Heart left ventricle (tissue), 16 donors: ENCODE results near the gene TNFRSF11A. TPM values are rescaled to one million over a fixed set of nuclear protein-coding genes. Genes with fewer than 3 reads are reported as not detected.

Experiments
- ATAC-seq, 4 donors: fragments of 200-7000 bp; cut with Tn5 transposase; one replicate each; pipeline ENCODE4 v1.9.1; 2020 to 2022; ENCODE audit warnings: moderate library complexity in 4 of 4, mild to moderate bottlenecking in 3 of 4, moderate number of reproducible peaks in 1 of 4
- DNase-seq, 5 donors: peaks; one replicate each; pipeline ENCODE4 v3.0.0-alpha.2; 2020
- H3K27ac ChIP-seq, 12 donors: fragments of 200-600 bp; sonication (generic) in 4 of 12; one replicate each; pipeline versions ENCODE4 v1.5.0 to v1.8.0; 2016 to 2022; ENCODE audit warnings: mild to moderate bottlenecking in 2 of 12
- H3K27me3 ChIP-seq, 9 donors: fragments of 200-600 bp; sonication (generic) in 2 of 9; one replicate each; pipeline versions ENCODE4 v1.5.1 to v1.8.0; 2016 to 2022; ENCODE audit warnings: mild to moderate bottlenecking in 3 of 9
- H3K36me3 ChIP-seq, 9 donors: fragments of 200-600 bp; sonication (generic) in 2 of 9; one replicate each; pipeline versions ENCODE4 v1.5.0 to v1.8.0; 2018 to 2022; ENCODE audit warnings: mild to moderate bottlenecking in 2 of 9
- H3K4me1 ChIP-seq, 12 donors: fragments of 200-600 bp; sonication (generic) in 4 of 12; one replicate each; pipeline versions ENCODE4 v1.5.0 to v1.8.0; 2016 to 2022; ENCODE audit warnings: mild to moderate bottlenecking in 3 of 12
- H3K4me3 ChIP-seq, 12 donors: fragments of 200-600 bp; sonication (generic) in 4 of 12; one replicate each; pipeline versions ENCODE4 v1.5.0 to v1.8.0; 2017 to 2022; ENCODE audit warnings: mild to moderate bottlenecking in 9 of 12, moderate library complexity in 4 of 12
- H3K9me3 ChIP-seq, 12 donors: fragments of 200-600 bp; sonication (generic) in 4 of 12; one replicate each; pipeline versions ENCODE4 v1.5.0 to v1.8.0; 2016 to 2022; ENCODE audit warnings: mild to moderate bottlenecking in 1 of 12
- POLR2A ChIP-seq, 2 donors: fragments of 450-650 bp; IDR thresholded peaks; one replicate each; pipeline ENCODE4 v1.6.1; 2017; ENCODE audit warnings: antibody characterized with exemption in 2 of 2, mild to moderate bottlenecking in 2 of 2, moderate library complexity in 2 of 2
- WGBS, 4 donors: extraction: QIAGEN DNeasy Blood & Tissue Kit in 2 of 4; methylation state at CpG; one replicate each; pipeline versions ENCODE4 v1.1.5 to v1.1.7; 2013 to 2018; 5-methylcytosine and 5-hydroxymethylcytosine counted together
- intact Hi-C, 10 donors: fragments of 100-400 bp; cut with DNase I; formaldehyde crosslinking; loops; one replicate each; pipeline versions ENCODE4 v1.11.1 to v1.14.2; 2022
- polyA plus RNA-seq, 2 donors: library from polyadenylated mRNA; stranded (reverse); fragments of 200-250 nt; gene quantifications; one replicate each; pipeline ENCODE4 v1.2.3, GENCODE V29; 2013
- total RNA-seq, 9 donors: library from RNA; depleted of rRNA in 2 of 9; stranded (reverse); fragments of >200 nt in 2 of 9; fragmentation: NEBNext Ultra II Directional in 3 of 9; extraction: Animal tissue kit (Norgen Biotek cat#: 25700) in 3 of 9; gene quantifications; one replicate each; pipeline versions ENCODE4 v1.1.0 to v1.2.4, GENCODE V29; 2016 to 2023
- TF ChIP-seq, protein P1 (sequence below), 12 donors: fragments of 200-600 bp; sonication (generic) in 4 of 12; IDR thresholded peaks; one replicate each; pipeline versions ENCODE4 v1.5.0 to v1.8.0; 2018 to 2022; ENCODE audit warnings: antibody characterized with exemption in 12 of 12, mild to moderate bottlenecking in 5 of 12
- donor health status: ischemic (EF 13 %, LVEDD 7.1; RV severe dilation, severe dysfunction).
- donor health status: healthy with polysubstance abuse.
- donor health status: DM: no; HTN: yes; CAD: no.
- donor health status: DM: no; HTN: no; CAD: no.
- donor health status: ischemic (EF 25% LVEDD 6.9; RV normal size, moderate dysfunction).
- donor health status: ischemic (EF 25% LVEDD 5.7; RV mildly dilated, moderate dysfunction).
- donor health status: healthy.
- donor health status: DM: yes; HTN: yes; CAD: no.
- donor health status: ischemic (EF 35%, LVEDD 5.7; RV mildly dilated, moderate dysfunction).
- donor health status: nonischemic (EF 11% LVEDD 7.7; RV severe dilation, severe dysfunction).
- donor health status: DM: yes; HTN: yes; CAD: no.
- donor health status: PGD.
- donor health status: ischemic (EF 29% LVEDD 5.4; RV normal size, mild dysfunction).
- donor health status: nonischemic (EF 23%, LVEDD 6.1; RV moderate dilation, normal function).

The TNFRSF11A gene
- total and polyA plus RNA-seq, 11 donors = 0.16 to 5.0 (median 1.4) TPM

DNA sequence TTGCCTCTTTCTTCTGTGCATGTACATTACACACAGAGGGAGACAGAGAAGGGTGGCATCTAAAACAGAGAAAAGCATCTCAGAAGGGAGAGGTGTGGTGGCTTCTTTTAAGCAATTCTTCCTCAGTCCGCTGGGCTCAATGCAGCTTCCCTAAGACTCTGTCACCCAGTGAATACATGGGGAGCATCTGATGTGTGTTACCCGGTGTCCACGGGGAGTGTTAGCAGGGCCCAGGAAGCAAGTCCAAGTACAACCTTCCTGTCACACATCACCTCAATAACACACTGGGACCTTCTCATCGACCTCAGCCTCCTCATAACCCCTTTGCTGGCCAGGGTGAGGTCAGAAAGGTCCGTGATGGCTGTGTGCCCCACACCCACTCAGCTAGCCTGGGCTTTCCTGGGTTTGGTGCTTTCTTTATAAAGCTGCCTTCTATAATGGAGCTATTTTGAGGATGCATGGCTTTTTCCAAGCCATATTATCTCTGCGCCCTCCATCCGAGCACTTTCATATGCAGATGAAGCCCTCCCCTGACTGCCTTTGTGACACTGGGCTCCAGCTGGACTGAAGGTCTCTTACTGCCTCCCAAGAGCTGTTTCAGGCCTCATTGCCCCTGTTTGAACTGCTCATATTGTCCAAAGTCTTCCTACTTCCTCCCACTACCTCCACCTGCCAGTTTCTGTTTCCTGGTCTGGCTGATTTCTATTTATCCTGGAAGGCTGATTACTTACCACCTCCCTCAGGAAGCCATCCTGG is 21.4 kb downstream of the TNFRSF11A start:
- Histone ChIP-seq H3K27me3 (no peaks in the 10 kb centered on the region), H3K36me3 (no peaks in the 10 kb centered on the region), H3K4me3 (no peak overlapping the region), H3K4me1 (no peaks in the 10 kb centered on the region), H3K27ac (no peak overlapping the region), H3K9me3 (no peaks in the 10 kb centered on the region)
- TF ChIP-seq POLR2A (IDR thresholded peaks at IDR 0.05) = no peak
- TF ChIP-seq, protein P1, sequence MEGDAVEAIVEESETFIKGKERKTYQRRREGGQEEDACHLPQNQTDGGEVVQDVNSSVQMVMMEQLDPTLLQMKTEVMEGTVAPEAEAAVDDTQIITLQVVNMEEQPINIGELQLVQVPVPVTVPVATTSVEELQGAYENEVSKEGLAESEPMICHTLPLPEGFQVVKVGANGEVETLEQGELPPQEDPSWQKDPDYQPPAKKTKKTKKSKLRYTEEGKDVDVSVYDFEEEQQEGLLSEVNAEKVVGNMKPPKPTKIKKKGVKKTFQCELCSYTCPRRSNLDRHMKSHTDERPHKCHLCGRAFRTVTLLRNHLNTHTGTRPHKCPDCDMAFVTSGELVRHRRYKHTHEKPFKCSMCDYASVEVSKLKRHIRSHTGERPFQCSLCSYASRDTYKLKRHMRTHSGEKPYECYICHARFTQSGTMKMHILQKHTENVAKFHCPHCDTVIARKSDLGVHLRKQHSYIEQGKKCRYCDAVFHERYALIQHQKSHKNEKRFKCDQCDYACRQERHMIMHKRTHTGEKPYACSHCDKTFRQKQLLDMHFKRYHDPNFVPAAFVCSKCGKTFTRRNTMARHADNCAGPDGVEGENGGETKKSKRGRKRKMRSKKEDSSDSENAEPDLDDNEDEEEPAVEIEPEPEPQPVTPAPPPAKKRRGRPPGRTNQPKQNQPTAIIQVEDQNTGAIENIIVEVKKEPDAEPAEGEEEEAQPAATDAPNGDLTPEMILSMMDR (IDR thresholded peaks at IDR 0.05) = no peak
- DNase-seq (no peak), ATAC-seq (no peak)
- 62 to 80% (median 66%) methylated on average over 7 of the region's 7 CpGs for WGBS, 4 donors
- intact Hi-C loops = no loop called here

DNA sequence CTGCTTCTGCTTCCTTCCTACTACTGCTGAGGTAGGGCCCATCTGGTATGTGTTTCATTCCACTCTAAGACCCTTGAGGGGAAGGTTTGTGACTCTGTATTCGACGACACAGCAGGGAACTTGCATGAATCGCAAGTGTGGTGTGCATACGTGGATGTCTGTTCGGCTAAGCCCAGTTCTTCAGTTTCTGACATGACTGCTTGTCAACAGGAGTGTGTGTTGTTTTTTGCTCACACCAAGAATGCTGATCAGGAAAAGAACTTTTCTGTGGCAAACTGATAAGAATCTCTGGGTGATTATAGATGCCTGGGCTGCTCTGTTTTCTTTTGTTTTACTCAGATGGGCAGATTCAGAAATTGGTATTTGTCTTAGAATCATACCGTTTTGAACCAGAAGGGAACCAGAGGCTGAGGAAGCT is 22.0 kb downstream of the TNFRSF11A start:
- Histone ChIP-seq H3K4me1 (no peaks in the 10 kb centered on the region), H3K4me3 (no peak overlapping the region), H3K36me3 (no peaks in the 10 kb centered on the region), H3K27ac (no peak overlapping the region), H3K27me3 (no peaks in the 10 kb centered on the region), H3K9me3 (no peaks in the 10 kb centered on the region)
- no peak for ATAC-seq
- WGBS, 4 donors = 59 to 70% (median 65%) methylated on average over 6 of the region's 6 CpGs
- no peak for DNase-seq
- TF ChIP-seq, protein P1 (IDR thresholded peaks at IDR 0.05) = no peak
- intact Hi-C loops = no loop called here

DNA sequence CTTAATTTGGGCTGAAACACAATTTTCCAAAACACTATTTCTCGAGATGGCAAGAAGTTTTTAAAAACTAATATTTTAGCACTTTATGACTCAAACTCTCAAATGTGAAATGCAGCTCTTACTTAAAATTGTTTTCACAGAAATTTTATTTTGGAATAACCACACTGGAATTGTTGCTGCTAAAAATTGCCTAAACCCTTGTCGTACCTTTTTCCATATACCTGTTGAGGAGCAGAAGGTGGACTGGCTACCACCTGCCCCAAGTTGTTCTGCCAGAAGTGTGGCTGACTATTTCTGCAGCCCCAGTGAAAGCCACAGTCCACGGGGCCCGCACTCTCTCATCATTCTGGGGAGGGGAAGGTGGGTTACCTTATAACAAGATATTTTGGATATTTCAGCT is 23.4 kb downstream of the TNFRSF11A start:
- H3K4me1 ChIP-seq = no peaks in the 10 kb centered on the region
- H3K4me3 ChIP-seq = no peak overlapping the region
- intact Hi-C loops = no loop called here
- no peaks in the 10 kb centered on the region for H3K27me3 ChIP-seq
- TF ChIP-seq, protein P1 (IDR thresholded peaks at IDR 0.05) = no peak
- TF ChIP-seq POLR2A (IDR thresholded peaks at IDR 0.05) = no peak
- WGBS, 4 donors = 80 to 92% (median 91%) methylated on average over 4 of the region's 4 CpGs
- H3K36me3 ChIP-seq = no peaks in the 10 kb centered on the region
- H3K27ac ChIP-seq = no peak overlapping the region
- DNase-seq (no peak), ATAC-seq (no peak)
- no peaks in the 10 kb centered on the region for H3K9me3 ChIP-seq

DNA sequence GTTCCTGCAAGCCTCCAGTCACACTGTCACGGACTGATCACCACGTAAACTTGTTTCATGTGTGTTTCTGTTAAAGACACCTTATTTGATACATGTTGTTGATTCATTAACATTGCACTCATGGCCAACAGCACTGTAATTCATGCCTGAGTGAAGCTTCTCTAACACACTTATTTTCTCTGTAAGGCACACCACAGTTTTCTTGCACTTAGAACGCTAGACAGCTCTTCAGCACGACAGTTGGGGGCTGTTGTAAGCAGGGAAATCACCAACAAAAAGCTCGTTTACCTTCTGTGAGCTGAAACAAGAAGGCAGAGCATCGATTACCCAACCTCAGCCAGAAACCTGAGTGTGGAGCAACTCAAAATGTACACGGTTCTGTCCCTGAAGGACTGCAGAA is 28.1 kb downstream of the TNFRSF11A start:
- Histone ChIP-seq H3K36me3 (no peaks in the 10 kb centered on the region), H3K27me3 (no peaks in the 10 kb centered on the region), H3K4me1 (no peaks in the 10 kb centered on the region), H3K4me3 (no peak overlapping the region), H3K27ac (no peak overlapping the region), H3K9me3 (no peaks in the 10 kb centered on the region)
- intact Hi-C loops = no loop called here
- TF ChIP-seq, protein P1 (IDR thresholded peaks at IDR 0.05) = no peak
- no peak for TF ChIP-seq POLR2A (IDR thresholded peaks at IDR 0.05)
- ATAC-seq = no peak
- WGBS, 4 donors = 76 to 89% (median 86%) methylated on average over 7 of the region's 7 CpGs
- no peak for DNase-seq
